ENCODE results near the gene REC8.

The REC8 gene

DNA sequence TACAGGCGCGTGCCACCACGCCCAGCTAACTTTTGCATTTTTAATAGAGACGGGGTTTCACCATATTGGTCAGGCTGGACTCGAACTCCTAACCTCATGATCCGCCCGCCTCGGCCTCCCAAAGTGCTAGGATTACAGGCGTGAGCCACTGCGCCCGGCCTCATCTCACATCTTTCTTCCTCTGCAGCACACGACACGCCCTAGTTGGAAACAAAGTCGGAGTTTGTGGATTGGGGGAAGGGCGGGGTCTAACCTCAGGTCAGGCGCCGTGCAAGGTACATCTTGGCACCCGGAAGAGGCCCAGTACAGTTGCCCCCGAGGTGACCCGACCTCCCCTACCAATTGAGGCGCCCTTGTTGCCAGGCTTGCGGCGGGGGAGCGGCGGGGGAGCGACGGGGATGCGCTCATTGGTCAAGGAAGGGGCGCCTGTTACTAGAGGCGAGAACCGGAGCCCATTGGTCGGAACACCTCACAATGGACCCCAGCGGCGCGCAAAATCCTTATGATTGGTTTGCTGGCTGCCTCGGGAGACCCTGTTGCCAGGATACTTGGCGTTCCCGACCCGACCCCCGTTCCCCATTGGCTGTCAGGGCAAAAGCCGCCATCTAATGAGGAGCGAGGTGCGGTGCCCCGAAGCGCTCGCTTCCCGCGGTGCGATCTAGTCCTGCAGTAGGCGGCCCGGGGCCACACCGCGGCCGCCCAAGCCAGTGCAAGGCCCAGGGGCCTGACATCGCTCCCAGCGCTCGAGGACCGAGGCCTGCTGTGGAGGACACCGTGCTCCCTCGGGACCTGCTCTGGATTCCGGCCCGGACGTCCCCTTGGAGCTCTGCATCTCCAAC, at the start of gene REC8:
Gene REC8, plus strand, starts transcription at position 659 of the 839 bp plus-strand sequence. CDS start 473 bp downstream, outside the sequence.
- DNase-seq: peak; percentile 51

DNA sequence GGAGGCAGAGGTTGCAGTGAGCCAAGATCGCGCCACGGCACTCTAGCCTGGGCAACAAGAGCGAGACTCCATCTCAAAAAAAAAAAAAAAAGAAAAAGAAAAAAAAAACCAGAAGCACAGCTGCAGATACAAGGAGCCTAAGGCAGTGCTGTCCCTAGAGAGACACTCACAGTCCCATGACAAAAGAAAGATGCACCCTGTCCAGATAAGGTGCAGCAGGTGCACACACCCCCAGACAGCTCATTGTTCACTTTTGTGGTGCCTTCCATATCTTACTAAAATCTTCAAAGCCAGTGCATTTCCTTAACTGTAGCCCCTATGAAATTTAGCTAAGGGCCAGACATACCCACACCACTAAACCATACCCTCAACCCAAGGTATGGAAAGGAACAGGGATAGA, 49.5 kb upstream of the REC8 start:
- DNase-seq: no peak

- DNase-seq: no peak
Observed at GRCh38 chr14:24122898-24123297, 49.0 kb upstream of the REC8 start.

GRCh38 chr14:24123424-24124417, 48.2 kb upstream of the REC8 start:
- no peak for DNase-seq

- DNase-seq: no peak
Observed at GRCh38 chr14:24126939-24127338, 44.9 kb upstream of the REC8 start.

DNA sequence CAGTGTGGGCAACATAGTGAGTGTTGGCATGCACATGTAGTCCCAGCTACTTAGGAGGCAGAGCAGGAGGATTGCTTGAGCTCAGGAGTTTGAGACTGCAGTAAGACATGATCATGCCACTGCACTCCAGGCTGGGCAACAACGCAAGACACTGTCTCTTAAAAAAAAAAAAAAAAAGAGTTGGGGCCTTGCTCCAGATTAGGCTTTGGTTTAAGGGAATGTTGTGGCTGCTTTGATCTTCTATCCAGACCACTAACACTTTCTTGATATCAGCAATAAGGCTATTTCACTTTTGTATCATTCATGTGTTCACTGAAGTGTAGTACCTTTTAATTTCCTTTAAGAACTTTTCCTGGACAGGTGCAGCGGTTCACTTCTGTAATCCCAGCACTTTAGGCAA, 44.2 kb upstream of the REC8 start:
- no peak for DNase-seq

DNA sequence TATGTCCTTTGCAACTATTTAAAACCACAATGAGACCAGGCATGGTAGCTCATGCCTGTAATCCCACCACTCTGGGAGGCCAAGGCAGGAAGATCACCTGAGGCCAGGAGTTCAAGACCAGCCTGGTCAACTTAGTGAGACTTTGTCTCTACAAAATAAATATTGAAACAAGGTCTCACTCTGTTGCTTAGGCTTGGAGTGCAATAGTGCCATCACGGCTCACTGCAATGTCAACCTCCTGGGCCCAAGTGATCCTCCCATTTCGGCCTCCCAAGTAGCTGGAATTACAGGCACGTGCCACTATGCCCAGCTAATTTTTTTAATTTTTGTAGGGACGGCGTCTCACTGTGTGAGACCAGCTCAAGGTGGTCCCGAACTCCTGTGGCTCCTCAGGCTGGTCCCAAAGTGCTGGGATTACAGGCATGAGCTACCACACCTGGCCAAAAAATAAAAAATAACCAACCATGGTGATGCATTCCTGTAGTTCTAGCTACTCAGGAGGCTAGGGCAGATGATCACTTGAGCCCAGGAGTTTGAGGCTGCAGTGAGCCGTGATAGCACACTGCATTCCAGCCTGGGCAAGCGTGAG, 42.4 kb upstream of the REC8 start:
- no peak for DNase-seq

DNA sequence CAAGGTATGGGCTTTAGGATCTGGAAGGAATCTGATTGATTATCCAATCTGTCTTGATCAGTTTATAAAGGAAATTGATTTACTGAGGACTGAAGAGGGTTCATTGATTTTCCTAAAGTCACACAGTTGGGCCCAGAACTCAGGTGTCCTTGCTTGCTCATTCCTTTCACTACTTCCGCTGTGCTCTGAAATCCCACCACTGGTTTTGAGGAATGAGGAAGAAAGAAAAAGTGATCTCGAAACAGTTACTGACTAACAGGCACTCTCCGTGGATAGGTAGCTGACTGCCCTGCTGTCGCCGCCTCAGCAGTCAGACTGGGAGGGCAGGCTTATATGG, 41.5 kb upstream of the REC8 start, which contains the start of gene FITM1:
Gene FITM1, plus strand, starts transcription at position 280 of the 337 bp plus-strand sequence. CDS start 905 bp downstream, outside the sequence.
- no peak for DNase-seq

DNA sequence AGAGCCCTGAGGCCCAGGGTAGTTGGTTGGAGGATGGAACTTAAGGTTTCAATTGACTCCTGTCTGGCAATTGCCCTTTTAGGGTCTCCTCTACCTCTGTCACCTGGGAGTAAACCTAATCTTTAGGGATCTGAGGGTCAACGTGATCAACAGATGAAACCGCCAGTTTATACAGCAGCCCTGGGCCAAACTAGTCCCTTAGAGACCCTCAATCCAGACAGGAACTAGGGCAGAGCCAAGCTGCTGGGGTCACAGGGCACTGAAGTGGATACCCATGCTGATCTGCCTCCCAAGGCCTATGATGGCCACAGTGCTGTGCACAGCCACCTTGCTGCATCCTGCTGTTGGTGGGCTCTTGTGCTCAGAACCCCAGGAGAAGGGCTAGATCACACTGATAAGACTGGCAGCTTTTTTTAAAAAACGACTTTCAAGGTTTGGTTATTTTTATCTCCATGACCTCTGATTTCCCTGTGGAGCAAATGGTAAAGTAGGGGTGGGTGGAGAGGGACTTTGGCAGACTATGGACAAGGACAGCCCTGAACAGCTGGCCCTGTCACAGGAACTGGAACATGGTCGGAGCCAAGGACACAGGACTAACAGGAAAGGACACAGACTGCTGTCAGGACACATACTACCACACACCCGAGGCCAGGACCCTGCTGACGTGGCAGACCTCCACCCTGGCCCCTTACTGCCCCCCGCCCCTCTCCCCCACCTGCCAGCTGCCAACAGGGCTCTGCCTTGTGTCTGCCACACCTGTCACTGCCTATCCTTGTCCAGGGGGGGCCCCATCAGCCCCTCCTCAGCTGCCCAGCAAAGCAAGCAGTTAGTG, 40.9 kb upstream of the REC8 start:
- DNase-seq: no peak

DNA sequence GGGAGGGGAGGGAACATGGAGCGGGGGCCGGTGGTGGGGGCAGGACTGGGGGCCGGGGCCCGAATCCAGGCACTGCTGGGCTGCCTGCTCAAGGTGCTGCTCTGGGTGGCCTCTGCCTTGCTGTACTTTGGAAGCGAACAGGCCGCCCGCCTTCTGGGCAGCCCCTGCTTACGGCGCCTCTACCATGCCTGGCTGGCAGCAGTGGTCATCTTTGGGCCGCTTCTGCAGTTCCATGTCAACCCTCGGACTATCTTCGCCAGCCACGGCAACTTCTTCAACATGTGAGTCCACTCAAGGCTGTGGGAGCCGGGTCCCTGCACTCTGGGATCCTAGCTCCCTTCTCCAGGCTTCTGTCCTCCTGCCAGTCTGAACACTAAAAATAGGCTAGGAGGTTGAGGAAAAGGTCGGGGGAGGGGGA, 40.3 kb upstream of the REC8 start:
- DNase-seq: no peak

DNA sequence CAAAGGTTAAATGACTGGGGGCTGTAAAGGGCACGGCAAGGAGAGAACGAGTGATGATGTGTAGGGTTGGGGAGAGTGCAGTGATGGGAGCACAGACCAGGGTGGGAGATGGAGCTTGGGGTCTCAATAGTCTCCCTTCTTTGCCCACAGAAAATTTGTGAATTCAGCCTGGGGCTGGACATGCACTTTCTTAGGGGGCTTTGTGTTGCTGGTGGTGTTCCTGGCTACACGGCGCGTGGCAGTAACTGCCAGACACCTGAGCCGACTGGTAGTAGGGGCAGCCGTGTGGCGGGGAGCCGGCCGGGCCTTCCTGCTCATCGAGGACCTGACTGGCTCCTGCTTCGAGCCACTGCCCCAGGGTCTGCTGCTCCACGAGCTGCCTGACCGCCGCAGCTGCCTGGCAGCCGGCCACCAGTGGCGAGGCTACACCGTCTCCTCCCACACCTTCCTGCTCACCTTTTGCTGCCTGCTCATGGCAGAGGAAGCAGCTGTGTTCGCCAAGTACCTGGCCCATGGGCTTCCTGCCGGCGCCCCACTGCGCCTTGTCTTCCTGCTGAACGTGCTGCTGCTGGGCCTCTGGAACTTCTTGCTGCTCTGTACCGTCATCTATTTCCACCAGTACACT, 39.7 kb upstream of the REC8 start:
- DNase-seq: no peak

- DNase-seq: no peak
Observed at GRCh38 chr14:24132976-24133375, 38.9 kb upstream of the REC8 start.

DNA sequence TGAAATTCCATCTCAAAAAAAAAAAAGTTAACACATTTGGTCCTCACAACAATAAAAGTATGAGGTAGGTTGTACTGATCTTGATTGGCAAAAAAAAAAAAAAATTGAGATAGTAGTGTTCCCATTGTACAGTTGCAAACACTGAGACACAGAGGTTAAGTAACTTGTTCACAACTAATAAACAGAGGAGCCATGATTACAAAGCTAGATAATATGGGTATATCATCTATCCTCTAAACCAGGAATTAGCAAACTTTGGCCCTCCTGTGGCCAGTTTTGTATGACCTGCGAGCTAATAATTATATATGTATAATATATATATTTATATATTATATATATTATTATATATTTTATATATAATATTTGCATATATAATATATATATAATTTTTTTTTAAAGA, 38.1 kb upstream of the REC8 start:
- DNase-seq: no peak

DNA sequence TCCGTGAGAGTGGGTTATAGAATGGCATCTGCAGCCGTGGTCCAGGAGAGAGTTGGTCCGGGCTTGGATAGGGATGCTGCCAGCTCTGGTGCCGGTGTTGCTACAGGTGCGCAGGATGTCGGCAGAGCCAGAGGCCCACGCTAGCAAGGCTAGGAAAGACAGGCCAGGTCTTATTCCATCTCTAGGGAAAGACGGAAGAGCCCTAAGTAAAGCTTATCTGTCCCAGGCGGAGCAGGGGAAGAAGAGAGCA, 36.4 kb upstream of the REC8 start:
- DNase-seq: no peak

GRCh38 chr14:24135834-24136683, 35.8 kb upstream of the REC8 start, which contains the start of gene PSME1:
Gene PSME1 (plus strand): TSS chr14:24136194. CDS start chr14:24136263, 69 bp downstream.
- peak; percentile 91 for DNase-seq

- no peak for DNase-seq
Observed at GRCh38 chr14:24136684-24137528, 35.0 kb upstream of the REC8 start.

GRCh38 chr14:24137529-24138395, 34.1 kb upstream of the REC8 start:
- no peak for DNase-seq

DNA sequence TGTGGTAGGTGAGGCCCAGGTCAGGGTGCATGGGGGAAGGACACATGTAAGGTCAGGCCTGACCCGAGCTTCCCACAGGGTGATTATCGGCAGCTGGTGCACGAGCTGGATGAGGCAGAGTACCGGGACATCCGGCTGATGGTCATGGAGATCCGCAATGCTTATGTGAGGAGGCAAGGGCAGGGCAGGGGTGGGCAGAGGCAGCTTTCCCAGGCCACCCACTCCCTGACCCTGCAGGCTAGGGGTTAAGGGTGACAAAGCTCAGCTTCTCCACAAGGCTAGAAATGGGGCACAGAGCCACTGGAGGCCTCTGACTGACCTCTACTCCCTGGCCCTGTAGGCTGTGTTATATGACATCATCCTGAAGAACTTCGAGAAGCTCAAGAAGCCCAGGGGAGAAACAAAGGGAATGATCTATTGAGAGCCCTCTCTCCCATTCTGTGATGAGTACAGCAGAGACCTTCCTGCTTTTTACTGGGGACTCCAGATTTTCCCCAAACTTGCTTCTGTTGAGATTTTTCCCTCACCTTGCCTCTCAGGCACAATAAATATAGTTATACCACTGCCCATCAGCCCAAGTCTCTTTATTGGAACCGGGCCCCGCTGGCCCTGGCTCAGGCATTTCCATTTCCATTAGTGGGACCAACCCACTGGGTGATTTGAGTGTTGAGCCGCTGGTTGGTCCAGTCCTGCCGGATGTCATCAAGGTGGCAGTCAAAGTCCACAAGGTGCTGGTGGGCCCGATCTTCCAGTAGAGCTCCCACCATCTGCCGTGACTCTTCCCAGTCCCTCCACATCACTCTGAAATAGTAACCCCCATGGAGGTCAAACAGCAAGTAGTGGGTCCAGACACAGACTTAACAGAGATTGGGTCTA, 33.2 kb upstream of the REC8 start:
- no peak for DNase-seq

All from activated CD4-positive, alpha-beta T cell treated with anti-CD3 and anti-CD28 coated beads for 1 hour (primary cell).